GM12878 (cell line): ENCODE data around the gene SAMD3. TPM values are rescaled to one million over a fixed set of nuclear protein-coding genes. Genes with fewer than 3 reads are reported as not detected.

ENCODE experiments used
- ATAC-seq: fragments of 200-7000 bp; cut with Tn5 transposase; 3 replicates; pipeline ENCODE4 v1.9.1; 2020; ENCODE audit warnings: mild to moderate bottlenecking, moderate library complexity
- BruUV-seq: library from RNA; stranded (reverse); fragments of 400-500 nt; replicated peaks from 2 replicates; lab custom pipeline; 2021; lab: Mats Ljungman, UMichigan
- CTCF ChIA-PET: fragments of 300-600 bp; sonication (Branson Sonifier 250); formaldehyde crosslinking; extraction: SDS; loops from one replicate; lab custom pipeline; 2021; ENCODE audit warnings: inconsistent platforms; lab: Yijun Ruan, JAX
- POLR2A ChIA-PET: fragments of 350-600 bp; formaldehyde crosslinking; extraction: SDS; loops from one replicate; lab custom pipeline; 2021; ENCODE audit warnings: inconsistent platforms; lab: Charles Lee
- RAD21 ChIA-PET: fragments of 300-600 bp; sonication (Branson Sonifier 250); formaldehyde crosslinking; loops from one replicate; lab custom pipeline; 2023; ENCODE audit warnings: antibody characterized with exemption; ENCODE audit not compliant: unreplicated experiment; lab: Charles Lee
- SMC1A ChIA-PET: fragments of 300-600 bp; sonication (Branson Sonifier 250); formaldehyde crosslinking; loops from one replicate; lab custom pipeline; 2023; ENCODE audit not compliant: unreplicated experiment, uncharacterized antibody; lab: Charles Lee
- DNase-seq: peaks from one replicate; pipeline ENCODE4 v3.0.0-alpha.2; 2011; ENCODE audit warnings: low read depth, low spot score
- FAIRE-seq: peaks from 3 replicates; lab custom pipeline; 2011; peaks lifted over from hg19 to GRCh38; lab: Jason Lieb, UNC
- H2AFZ ChIP-seq: 2 replicates; pipeline ENCODE4 v1.6.0; 2011; ENCODE audit warnings: low read depth, low read length, control low read depth; ENCODE audit not compliant: control insufficient read depth
- H3K27ac ChIP-seq: 2 replicates; pipeline ENCODE4 v1.5.1; 2011; ENCODE audit warnings: control low read depth; ENCODE audit not compliant: control insufficient read depth, insufficient read depth
- H3K27me3 ChIP-seq, 2 experiments: replicated peaks in 1 of 2; 2 replicates each; pipeline versions ENCODE4 v1.6.0 to v1.6.1; 2011; ENCODE audit warnings: low read length in 1 of 2; ENCODE audit not compliant: control insufficient read depth in 2 of 2, insufficient read depth in 2 of 2
- H3K36me3 ChIP-seq, 2 experiments: 2 replicates each; pipeline ENCODE4 v1.5.1; 2011; ENCODE audit warnings: low read length in 1 of 2; ENCODE audit not compliant: control insufficient read depth in 2 of 2, insufficient read depth in 2 of 2
- H3K4me1 ChIP-seq: 2 replicates; pipeline ENCODE4 v1.6.1; 2011; ENCODE audit warnings: mild to moderate bottlenecking, low read length, moderate library complexity, mixed read lengths; ENCODE audit not compliant: control insufficient read depth, insufficient read depth
- H3K4me2 ChIP-seq: 2 replicates; pipeline ENCODE4 v1.6.0; 2011; ENCODE audit warnings: control low read depth; ENCODE audit not compliant: control insufficient read depth, insufficient read depth
- H3K4me3 ChIP-seq: fragments of 200-600 bp; sonication (generic); 2 replicates; pipeline ENCODE4 v1.5.1; 2016
- H3K79me2 ChIP-seq: 2 replicates; pipeline ENCODE4 v1.6.0; 2011; ENCODE audit warnings: low read length; ENCODE audit not compliant: control insufficient read depth, insufficient read depth
- H3K9ac ChIP-seq: 2 replicates; pipeline ENCODE4 v1.8.0; 2011; ENCODE audit warnings: low read length, control low read depth, mixed read lengths; ENCODE audit not compliant: control insufficient read depth, insufficient read depth
- H3K9me3 ChIP-seq: replicated peaks from 3 replicates; pipeline ENCODE4 v1.5.1; 2011; ENCODE audit warnings: mild to moderate bottlenecking, low read length; ENCODE audit not compliant: control insufficient read depth, insufficient read depth
- H4K20me1 ChIP-seq: 2 replicates; pipeline ENCODE4 v1.6.0; 2011; ENCODE audit not compliant: control insufficient read depth, insufficient read depth
- EZH2 ChIP-seq: IDR thresholded peaks from 2 replicates; pipeline ENCODE4 v1.6.1; 2012; ENCODE audit warnings: low read depth, mild to moderate bottlenecking, control low read depth, inconsistent platforms, low read length, borderline replicate concordance; ENCODE audit not compliant: control insufficient read depth
- GATAD2B ChIP-seq: fragments of 450-650 bp; conservative IDR thresholded peaks from 2 replicates; pipeline ENCODE4 v1.6.1; 2017; ENCODE audit warnings: low read depth, mild to moderate bottlenecking, moderate library complexity
- IKZF2 ChIP-seq, 2 experiments: fragments of 450-650 bp; IDR thresholded peaks; 2 replicates each; pipeline ENCODE4 v1.6.1; 2017; ENCODE audit warnings: mild to moderate bottlenecking in 2 of 2, moderate library complexity in 2 of 2
- MYB ChIP-seq: fragments of 150-350 bp; IDR thresholded peaks from 2 replicates; pipeline ENCODE4 v1.6.1; 2014; ENCODE audit warnings: mild to moderate bottlenecking, low read depth, low read length, borderline replicate concordance
- NR2C1 ChIP-seq: fragments of 450-650 bp; IDR thresholded peaks from 2 replicates; pipeline ENCODE4 v1.6.1; 2017; ENCODE audit warnings: antibody characterized with exemption, mild to moderate bottlenecking, moderate library complexity
- NRF1 ChIP-seq: conservative IDR thresholded peaks from 2 replicates; pipeline ENCODE4 v1.6.1; 2011; ENCODE audit warnings: mild to moderate bottlenecking, low read depth, low read length, improper control_type of control experiment
- PRDM15 ChIP-seq: fragments of 450-650 bp; formaldehyde crosslinking; IDR thresholded peaks from 2 replicates; pipeline ENCODE4 v1.4.0; 2020; ENCODE audit warnings: mild to moderate bottlenecking, moderate library complexity
- RCOR1 ChIP-seq: conservative IDR thresholded peaks from 2 replicates; pipeline ENCODE4 v1.6.1; 2012; ENCODE audit warnings: low read depth, low read length, improper control_type of control experiment
- SUPT20H ChIP-seq: IDR thresholded peaks from 2 replicates; pipeline ENCODE4 v1.6.1; 2011; ENCODE audit warnings: low read depth, mild to moderate bottlenecking, low read length, moderate library complexity, borderline replicate concordance; ENCODE audit not compliant: control insufficient read depth
- TBL1XR1 ChIP-seq: IDR thresholded peaks from 2 replicates; pipeline ENCODE4 v1.6.1; 2012; ENCODE audit warnings: low read depth, low read length, improper control_type of control experiment
- TCF12 ChIP-seq: IDR thresholded peaks from 2 replicates; pipeline ENCODE4 v1.6.1; 2011; ENCODE audit warnings: low read depth, mild to moderate bottlenecking, low read length
- USF1 ChIP-seq: IDR thresholded peaks from 2 replicates; pipeline ENCODE4 v1.6.1; 2011; ENCODE audit warnings: borderline replicate concordance, low read depth, mild to moderate bottlenecking, moderate library complexity, mixed read lengths, low read length; ENCODE audit not compliant: insufficient read depth; ENCODE audit errors: extremely low read length
- ZNF24 ChIP-seq: fragments of 450-650 bp; IDR thresholded peaks from 2 replicates; pipeline ENCODE4 v1.6.1; 2017; ENCODE audit warnings: antibody characterized with exemption, mild to moderate bottlenecking
- WGBS: methylation state at CpG from one replicate; pipeline ENCODE4 v1.1.6; 2016; ENCODE audit warnings: low lambda C conversion rate; ENCODE audit not compliant: insufficient replicate concordance, insufficient coverage; ENCODE audit errors: missing lambda C conversion rate; 5-methylcytosine and 5-hydroxymethylcytosine counted together
- in situ Hi-C: fragments of 300-500 bp; cut with MboI; formaldehyde crosslinking; loops from 9 replicates; pipeline ENCODE4 v1.14.3; 2018; ENCODE audit warnings: mixed read lengths
- intact Hi-C: fragments of 100-400 bp; cut with micrococcal nuclease; formaldehyde crosslinking; loops from one replicate; pipeline ENCODE4 v1.14.2; 2022; ENCODE audit not compliant: unreplicated experiment
- polyA plus RNA-seq, 11 experiments: library from polyadenylated mRNA; depleted of rRNA in 4 of 11; unstranded in 6 of 11; stranded (reverse) in 5 of 11; fragments of >200 nt; fragmentation: Nextera tagmentation in 4 of 11; fragmentation: Illumina TruSeq in 1 of 11; extraction: Ambion mirVana in 4 of 11; extraction: Trizol in 1 of 11; gene quantifications; 1 replicate in 1 of 11; 2 replicates in 10 of 11; pipeline versions ENCODE4 v1.2.1 to v1.2.3, GENCODE V29; 2011 to 2016; ENCODE audit warnings: inconsistent platforms in 2 of 11, missing spikeins in 2 of 11, low read depth in 1 of 11
- total RNA-seq, 4 experiments: library from RNA; depleted of rRNA in 3 of 4; stranded (reverse); fragments of >200 nt in 3 of 4; fragmentation: Illumina TruSeq in 1 of 4; extraction: Trizol in 1 of 4; gene quantifications; 2 replicates each; pipeline versions ENCODE4 v1.2.1 to v1.2.3, GENCODE V29; 2013 to 2021
- TF ChIP-seq, protein P1 (sequence below): fragments of 150-350 bp; IDR thresholded peaks from 2 replicates; pipeline ENCODE4 v1.6.1; 2016; ENCODE audit warnings: low read depth, low read length
- TF ChIP-seq, protein P2 (sequence below): fragments of 150-350 bp; IDR thresholded peaks from 2 replicates; pipeline ENCODE4 v1.6.1; 2014; ENCODE audit warnings: mild to moderate bottlenecking, low read depth, low read length

The SAMD3 gene
- total and polyA plus RNA-seq, 10 of the 15 experiments (the other 5 are each of a cell fraction or from before 2014, with no cell fraction given), result 0.04 to 2.3 (median 0.39) TPM; not detected in 2

- Histone ChIP-seq H3K9ac (no peak overlapping the region), H3K79me2 (no peaks in the 10 kb centered on the region), H3K4me3 (no peak overlapping the region), H3K4me1 (no peaks in the 10 kb centered on the region), H3K27ac (no peak overlapping the region), H3K36me3 (no peaks in the 10 kb centered on the region), H2AFZ (no peak overlapping the region), H4K20me1 (no peaks in the 10 kb centered on the region), H3K4me2 (no peak overlapping the region; the same call in 1 of the 2 replicates), H3K9me3 (no peaks in the 10 kb centered on the region; the same call in 2 of the 3 replicates), H3K27me3 (no peaks in the 10 kb centered on the region)
- in situ Hi-C loops (no loop called here), intact Hi-C loops (no loop called here)
- FAIRE-seq (no peak), ATAC-seq (peak; percentile 61), DNase-seq (no peak)
- TF ChIP-seq EZH2, result no peak
- no peak for TF ChIP-seq PRDM15 (CRISPR knock-in tag)
- TF ChIP-seq NR2C1, result no peak
- no peak for TF ChIP-seq MYB
- TF ChIP-seq GATAD2B, result no peak
- TF ChIP-seq TCF12, result no peak
- TF ChIP-seq, protein P1, sequence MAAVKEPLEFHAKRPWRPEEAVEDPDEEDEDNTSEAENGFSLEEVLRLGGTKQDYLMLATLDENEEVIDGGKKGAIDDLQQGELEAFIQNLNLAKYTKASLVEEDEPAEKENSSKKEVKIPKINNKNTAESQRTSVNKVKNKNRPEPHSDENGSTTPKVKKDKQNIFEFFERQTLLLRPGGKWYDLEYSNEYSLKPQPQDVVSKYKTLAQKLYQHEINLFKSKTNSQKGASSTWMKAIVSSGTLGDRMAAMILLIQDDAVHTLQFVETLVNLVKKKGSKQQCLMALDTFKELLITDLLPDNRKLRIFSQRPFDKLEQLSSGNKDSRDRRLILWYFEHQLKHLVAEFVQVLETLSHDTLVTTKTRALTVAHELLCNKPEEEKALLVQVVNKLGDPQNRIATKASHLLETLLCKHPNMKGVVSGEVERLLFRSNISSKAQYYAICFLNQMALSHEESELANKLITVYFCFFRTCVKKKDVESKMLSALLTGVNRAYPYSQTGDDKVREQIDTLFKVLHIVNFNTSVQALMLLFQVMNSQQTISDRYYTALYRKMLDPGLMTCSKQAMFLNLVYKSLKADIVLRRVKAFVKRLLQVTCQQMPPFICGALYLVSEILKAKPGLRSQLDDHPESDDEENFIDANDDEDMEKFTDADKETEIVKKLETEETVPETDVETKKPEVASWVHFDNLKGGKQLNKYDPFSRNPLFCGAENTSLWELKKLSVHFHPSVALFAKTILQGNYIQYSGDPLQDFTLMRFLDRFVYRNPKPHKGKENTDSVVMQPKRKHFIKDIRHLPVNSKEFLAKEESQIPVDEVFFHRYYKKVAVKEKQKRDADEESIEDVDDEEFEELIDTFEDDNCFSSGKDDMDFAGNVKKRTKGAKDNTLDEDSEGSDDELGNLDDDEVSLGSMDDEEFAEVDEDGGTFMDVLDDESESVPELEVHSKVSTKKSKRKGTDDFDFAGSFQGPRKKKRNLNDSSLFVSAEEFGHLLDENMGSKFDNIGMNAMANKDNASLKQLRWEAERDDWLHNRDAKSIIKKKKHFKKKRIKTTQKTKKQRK, result no peak
- no peak for TF ChIP-seq ZNF24
- no peak for TF ChIP-seq SUPT20H
- no peak for TF ChIP-seq TBL1XR1
- no peak for TF ChIP-seq NRF1
- TF ChIP-seq IKZF2 (IDR thresholded peaks at IDR 0.05), result no peak
- TF ChIP-seq, protein P2, sequence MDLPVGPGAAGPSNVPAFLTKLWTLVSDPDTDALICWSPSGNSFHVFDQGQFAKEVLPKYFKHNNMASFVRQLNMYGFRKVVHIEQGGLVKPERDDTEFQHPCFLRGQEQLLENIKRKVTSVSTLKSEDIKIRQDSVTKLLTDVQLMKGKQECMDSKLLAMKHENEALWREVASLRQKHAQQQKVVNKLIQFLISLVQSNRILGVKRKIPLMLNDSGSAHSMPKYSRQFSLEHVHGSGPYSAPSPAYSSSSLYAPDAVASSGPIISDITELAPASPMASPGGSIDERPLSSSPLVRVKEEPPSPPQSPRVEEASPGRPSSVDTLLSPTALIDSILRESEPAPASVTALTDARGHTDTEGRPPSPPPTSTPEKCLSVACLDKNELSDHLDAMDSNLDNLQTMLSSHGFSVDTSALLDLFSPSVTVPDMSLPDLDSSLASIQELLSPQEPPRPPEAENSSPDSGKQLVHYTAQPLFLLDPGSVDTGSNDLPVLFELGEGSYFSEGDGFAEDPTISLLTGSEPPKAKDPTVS, result no peak
- no peak for TF ChIP-seq RCOR1
- TF ChIP-seq USF1, result no peak
- ChIA-PET POLR2A (no interaction called here), SMC1A (interaction anchor here (0.6 to 3.3 kb wide), 3 partner anchors 8 to 12 kb away, joined by 4 to 13 read pairs (median 6); partner anchors contain the start of gene SAMD3), CTCF (interaction anchor here (0.7 to 1.0 kb wide), 3 partner anchors 9 to 54 kb away, joined by 3 to 4 read pairs (median 4); partner anchors contain the start of gene SAMD3), RAD21 (no interaction called here)
- BruUV-seq, result no TSS peak
- 33% methylated on average over 3 of the region's 3 CpGs for WGBS
These were observed 11.1 kb downstream of the SAMD3 start for GRCh38 chr6:130211691-130212090.
